ENCODE data around the gene CDC42EP5. TPM values are rescaled to one million over a fixed set of nuclear protein-coding genes. Genes with fewer than 3 reads are reported as not detected.

Gene CDC42EP5
- total RNA-seq, 2 donors from 2014 or later = 501 to 569 TPM

DNA sequence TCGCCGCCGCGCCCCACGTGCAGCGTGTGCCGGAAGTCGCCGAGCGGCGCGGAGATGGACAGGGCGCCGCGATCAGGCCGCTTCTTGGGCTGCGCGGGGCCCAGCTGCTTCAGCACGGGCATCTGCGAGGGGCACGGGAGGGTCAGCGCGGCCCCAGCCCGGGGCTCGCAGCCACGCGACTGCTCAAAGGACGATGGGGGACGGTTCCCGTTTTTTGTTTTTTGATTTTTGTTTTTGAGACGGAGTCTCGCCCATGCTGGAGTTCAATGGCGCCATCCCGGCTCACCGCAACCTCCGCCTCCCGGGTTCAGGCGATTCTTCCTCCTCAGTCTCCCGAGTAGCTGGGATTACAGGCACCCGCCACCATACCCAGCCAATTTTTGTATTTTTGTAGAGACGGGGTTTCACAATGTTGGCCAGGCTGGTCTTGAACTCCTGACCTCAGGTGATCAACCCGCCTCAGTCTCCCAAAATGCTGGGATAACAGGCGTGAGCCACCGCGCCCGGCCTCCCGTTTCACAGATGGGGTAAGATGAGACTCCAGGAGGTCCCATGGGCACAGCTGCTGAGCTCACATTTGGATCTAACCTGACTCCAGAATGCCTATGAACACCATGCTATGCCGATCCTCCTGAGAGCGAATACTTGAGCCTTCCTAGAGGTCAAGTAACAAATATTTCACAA, 7.5 kb downstream of the CDC42EP5 start:
- DNase-seq (no peak), ATAC-seq (no peak)
- intact Hi-C loops (cut with DNase I, micrococcal nuclease) = no loop called here

DNA sequence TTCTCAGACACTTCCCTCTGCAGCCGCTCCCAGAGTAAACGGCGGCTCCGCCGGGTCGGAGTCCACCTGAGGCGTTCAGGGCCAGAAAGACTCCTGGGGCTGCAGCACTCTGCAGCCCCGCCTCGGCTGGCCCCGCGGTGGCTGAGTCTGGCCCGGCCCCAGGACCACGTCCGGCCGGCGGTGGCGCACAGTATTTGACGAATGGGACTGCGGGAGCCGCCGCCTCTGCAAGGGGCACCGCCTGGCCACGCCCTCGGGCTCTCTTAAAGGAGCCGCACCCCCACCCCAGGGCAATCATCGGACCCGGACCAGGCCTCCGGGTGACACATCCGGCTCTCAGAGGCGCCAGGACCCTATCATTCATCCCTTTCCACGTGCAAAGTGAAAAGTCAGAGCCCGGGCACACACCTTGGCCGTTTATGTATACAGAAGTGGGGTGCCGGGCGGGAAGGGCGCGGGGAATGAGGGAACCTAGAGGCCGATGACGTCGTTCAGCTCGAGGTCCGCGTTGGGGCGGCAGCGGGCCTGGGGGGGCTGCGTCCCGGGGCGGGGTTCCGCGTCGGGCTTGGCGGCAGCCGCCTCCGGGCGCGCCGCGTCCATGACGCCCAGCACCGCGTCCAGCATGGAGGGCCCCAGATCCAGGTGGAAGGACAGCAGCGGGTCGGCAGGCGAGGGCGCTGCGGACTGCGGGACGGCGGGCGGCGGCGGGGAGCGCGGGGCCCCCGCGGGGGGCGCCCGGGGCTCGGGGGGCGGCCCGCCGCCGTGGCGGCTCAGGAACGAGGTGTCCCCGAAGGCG, 8.3 kb downstream of the CDC42EP5 start:
- peak; percentile 48 for ATAC-seq
- intact Hi-C loops (cut with DNase I, micrococcal nuclease) = no loop called here

DNA sequence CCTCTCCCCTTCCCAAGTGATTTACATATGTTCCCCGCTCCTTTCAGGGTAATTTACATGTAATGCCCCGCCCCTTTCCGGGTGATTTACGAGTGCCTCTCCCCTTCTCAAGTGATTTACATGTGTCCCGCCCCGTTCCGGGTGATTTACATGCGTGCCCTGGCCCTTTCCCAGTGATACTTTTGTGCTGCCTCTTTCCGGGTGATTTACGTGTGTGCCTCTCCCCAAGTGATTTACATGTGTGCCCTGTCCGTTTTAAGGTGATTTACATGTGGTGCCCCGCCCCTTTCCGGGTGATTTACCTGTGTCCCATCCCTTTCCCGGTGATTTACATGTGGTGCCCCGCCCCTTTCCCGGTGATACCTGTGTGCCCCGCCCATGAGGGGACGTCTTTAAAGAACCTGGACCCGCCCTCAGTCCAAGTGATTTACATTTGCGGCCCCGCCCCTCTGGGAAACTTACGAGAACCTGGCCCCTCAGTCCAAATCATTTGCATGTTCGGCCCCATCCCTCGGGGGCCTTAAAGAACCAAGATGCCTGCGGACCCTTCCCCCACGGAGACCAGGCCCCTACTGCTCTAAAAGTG, 9.0 kb downstream of the CDC42EP5 start:
- intact Hi-C loops (cut with DNase I, micrococcal nuclease) = no loop called here
- DNase-seq = peak; percentile 97 to 98
- peak; percentile 49 for ATAC-seq

More for the DNA sequence above, 8.3 kb downstream of the CDC42EP5 start:
- peak; percentile 94 to 97 for DNase-seq

DNA sequence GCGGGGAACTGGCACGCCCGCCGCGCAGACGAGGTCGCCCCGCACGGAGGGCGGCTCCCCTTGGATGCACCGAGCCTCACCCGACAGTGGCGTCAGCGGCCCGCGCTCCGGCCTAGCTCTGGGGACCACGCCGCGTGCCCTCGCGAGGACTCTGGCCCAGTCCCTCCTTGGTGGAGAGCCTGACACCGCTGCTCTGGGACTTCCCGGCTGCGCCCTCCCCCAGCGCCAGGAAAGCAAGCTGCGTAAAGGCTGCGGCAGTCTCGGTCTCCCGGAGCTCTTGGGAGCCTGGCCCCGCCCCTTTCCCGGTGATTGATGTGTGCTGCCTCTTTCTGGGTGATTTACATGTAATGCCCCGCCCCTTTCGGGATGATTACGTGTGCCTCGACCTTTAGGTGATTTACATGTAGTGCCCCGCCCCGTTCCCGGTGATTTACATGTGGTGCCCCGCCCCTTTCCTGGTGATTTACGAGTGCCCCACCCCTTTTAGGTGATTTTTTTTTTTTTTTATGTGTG, 9.5 kb downstream of the CDC42EP5 start, which contains the start of gene LENG9:
TSS of gene LENG9 (minus strand) at position 248 of the 513 bp plus-strand sequence. CDS start 252 bp downstream, outside the sequence.
- intact Hi-C loops (cut with DNase I, micrococcal nuclease) = no loop called here
- DNase-seq (peak; percentile 100), ATAC-seq (peak; percentile 56)

GRCh38 chr19:54462655-54463530, 10.2 kb downstream of the CDC42EP5 start:
- intact Hi-C loops (cut with DNase I, micrococcal nuclease) = no loop called here
- peak; percentile 76 to 83 for DNase-seq
- peak; percentile 21 for ATAC-seq

DNA sequence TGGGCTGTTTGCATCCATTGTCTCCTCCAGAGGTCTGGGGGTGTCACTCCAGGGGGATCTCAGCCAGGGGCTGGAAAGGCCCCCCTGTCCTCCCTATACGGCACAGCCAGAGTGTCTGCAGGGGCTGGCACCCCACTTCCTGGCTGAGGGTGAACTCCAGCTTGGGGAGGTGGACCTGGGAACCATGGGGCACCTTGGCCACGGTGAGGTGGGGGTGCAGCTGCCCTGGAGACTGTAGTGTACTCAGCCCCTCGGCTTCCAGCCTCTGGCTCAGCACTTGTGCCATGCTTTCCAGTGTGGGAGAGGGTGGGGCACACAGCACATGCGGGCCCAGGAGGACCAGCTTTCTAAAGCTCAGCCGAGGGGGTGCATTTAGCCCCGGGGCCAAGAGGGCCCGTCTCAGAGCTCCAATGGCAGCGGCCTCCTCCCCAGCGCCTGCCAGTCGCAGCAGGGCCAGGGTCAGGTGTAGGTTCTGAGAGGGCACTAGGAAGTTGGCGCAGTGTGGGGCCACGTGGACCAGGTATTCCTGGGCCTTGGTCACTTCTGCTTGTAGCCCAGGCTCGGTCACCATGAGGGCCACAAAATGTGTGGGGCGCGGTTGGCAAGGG, 10.9 kb downstream of the CDC42EP5 start:
- ATAC-seq (peak; percentile 1), DNase-seq (peak in 1 of 2 donors; percentile 53)
- intact Hi-C loops (cut with DNase I, micrococcal nuclease) = no loop called here

GRCh38 chr19:54461613-54462012, 11.5 kb downstream of the CDC42EP5 start:
- ATAC-seq (no peak), DNase-seq (no peak)
- intact Hi-C loops (cut with DNase I, micrococcal nuclease) = no loop called here

DNA sequence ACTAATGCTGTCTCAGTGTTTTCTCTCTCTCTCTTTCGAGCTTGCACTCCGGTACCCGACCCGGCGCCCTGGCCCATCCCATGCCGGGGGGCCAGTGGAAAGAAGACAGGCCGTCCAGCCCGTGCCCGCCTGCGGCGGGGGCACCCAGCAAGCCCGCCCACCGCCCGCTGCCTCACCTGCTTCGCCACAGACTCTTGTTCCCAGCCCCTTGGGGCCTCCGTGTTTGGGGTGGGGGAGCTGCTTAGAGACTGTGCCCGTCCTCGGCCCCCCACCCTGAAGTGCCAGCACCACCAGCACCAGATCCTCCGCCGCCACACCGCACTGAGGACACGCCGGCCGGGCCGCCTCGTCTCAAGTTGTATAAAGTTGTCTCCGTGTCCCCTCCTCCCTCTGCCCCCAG, 11.9 kb downstream of the CDC42EP5 start:
- intact Hi-C loops (cut with DNase I, micrococcal nuclease) = no loop called here
- ATAC-seq = no peak
- DNase-seq = no peak

GRCh38 chr19:54460230-54461005, 12.7 kb downstream of the CDC42EP5 start:
- no peak for DNase-seq
- ATAC-seq = no peak
- intact Hi-C loops (cut with DNase I, micrococcal nuclease) = no loop called here

- ATAC-seq (no peak), DNase-seq (no peak)
- intact Hi-C loops (cut with DNase I, micrococcal nuclease) = no loop called here
Observed at GRCh38 chr19:54459282-54460229, 13.5 kb downstream of the CDC42EP5 start.

- intact Hi-C loops (cut with DNase I, micrococcal nuclease) = no loop called here
- no peak for ATAC-seq
Observed at GRCh38 chr19:54458648-54459281, 14.3 kb downstream of the CDC42EP5 start.

DNA sequence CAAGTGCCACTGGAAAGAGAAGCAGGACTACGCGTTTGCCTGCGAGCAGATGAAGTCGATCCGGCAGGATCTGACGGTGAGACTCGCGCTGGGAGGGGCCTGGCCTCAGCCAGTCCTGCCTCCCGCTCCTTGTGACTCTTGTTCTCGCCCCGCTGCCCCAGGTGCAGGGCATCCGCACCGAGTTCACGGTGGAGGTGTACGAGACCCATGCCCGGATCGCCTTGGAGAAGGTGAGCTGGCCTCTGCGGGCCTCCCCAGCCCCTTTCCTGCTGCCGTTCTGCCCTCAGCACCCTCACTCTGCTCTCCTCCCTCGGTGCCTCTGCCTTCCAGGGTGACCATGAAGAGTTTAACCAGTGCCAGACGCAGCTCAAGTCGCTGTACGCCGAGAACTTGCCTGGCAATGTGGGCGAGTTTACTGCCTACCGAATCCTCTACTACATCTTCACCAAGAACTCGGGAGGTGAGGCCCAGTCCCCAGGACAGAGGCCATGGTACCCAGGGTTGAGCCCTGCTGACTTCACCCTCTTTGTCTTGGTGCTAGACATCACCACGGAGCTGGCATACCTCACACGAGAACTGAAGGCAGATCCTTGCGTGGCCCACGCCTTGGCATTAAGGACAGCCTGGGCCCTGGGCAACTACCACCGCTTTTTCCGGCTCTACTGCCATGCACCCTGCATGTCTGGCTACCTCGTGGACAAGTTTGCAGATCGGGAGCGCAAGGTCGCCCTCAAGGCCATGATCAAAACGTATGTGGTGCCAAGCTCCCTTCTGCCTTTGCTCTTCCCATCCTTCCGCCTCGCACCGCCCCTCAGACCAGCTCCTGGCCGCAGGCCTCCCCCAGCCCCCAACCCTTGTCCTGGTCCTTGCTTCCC, 15.1 kb downstream of the CDC42EP5 start:
- DNase-seq (peak in 1 of 2 donors; percentile 7), ATAC-seq (no peak)
- intact Hi-C loops (cut with DNase I, micrococcal nuclease) = no loop called here

More at GRCh38 chr19:54458648-54459281, 14.3 kb downstream of the CDC42EP5 start:
- DNase-seq = no peak

DNA sequence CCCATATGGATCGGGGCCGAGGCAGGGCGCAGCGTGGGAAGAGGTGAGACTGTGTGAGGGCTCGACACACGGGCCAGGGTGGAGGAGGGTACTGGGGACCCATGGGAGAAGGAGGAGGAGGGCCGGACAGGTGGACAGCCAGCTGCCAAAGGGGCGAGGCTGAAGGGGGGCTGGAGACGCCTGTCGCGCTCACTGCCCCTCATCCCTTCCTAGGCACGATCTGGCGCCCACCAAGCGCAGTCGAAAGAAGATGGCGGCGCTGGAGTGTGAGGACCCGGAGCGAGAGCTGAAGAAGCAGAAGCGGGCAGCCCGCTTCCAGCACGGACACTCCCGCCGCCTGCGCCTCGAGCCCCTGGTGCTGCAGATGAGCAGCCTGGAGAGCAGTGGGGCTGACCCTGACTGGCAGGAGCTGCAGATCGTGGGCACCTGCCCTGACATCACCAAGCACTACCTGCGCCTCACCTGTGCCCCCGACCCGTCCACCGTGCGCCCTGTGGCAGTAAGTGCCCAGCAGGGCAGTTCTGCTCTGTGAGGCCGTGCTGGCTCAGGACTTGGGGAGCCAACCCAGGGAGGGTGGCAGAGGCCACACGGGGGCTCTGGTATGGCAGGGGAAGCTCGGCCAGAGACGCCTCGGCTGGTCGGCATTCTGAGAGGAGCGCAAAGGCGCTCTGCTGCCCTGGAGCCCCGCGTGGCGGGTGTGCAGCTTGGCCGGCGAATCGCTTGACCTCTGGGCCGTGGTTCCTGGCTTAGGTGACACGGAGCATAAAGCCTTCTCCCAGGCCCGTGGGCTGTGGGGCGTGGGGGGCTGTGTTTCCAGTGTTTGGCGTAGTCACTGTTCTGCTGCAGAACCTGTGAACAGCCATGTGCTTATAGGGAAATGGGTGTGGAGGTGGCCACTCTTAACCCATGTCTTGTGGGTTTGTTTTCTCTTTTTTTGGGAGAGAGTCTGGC, 16.4 kb downstream of the CDC42EP5 start:
- intact Hi-C loops (cut with DNase I, micrococcal nuclease) = no loop called here
- no peak for DNase-seq
- no peak for ATAC-seq
